GM21423 (cell line): ENCODE measurements around the gene BTN2A1.

Source experiments
- ATAC-seq: cut with Tn5 transposase; IDR thresholded peaks from one replicate; pipeline ENCODE4 v1.9.1; 2021; ENCODE audit warnings: mild to moderate bottlenecking, moderate library complexity; ENCODE audit not compliant: unreplicated experiment

The BTN2A1 gene

DNA sequence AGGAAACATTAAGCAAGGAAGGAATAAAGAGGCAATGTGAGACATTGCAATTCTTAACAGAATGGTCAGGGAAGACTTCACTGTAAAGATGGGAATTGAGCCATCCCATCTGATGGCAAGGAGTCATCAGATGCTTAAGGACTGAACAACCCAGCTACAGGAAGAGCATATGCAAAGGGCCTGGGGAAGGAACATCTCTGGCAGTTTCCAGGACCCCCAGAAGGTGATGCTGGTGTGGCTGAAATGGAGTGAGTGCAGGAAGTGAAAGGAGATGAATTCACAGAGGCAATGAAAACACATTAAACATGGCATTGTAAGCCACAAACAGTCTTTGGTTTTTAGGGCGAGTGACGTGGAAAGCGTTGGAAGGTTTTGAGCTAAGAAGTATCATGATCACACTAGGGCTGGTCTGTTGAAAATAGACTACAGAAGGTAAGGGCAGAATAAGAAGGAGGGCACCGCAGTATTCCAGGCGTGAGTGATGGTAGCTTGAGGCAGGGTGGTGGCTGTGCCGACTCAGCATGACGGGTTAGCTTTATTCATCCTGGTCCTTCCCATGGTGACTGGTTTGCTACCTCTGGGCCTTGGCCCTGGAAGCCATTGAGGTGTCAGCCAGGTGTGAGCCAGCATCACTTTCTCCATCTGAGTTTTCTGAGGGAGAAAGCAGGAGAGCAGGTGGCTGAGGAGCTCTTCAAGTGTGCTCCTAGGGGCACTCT, 6.8 kb downstream of the BTN2A1 start:
- no peak for ATAC-seq

DNA sequence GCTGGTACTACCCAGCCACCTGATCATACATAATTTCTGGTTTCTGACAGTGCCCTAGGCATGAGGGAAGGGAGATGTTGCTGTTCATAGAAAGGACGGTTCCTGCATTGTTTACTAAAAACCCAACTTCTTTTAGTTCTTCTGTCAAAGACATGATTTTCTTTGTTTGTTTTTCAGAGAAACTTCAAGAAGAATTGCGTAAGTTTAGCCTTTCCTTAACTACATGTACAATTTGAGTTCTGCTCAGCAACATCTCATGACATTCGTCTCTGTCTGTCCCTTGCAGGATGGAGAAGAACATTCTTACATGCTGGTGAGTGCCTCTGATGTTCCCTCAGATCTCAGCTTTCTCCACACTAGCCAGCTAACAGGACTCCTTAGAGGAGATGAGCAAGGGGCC, 8.0 kb downstream of the BTN2A1 start:
- no peak for ATAC-seq

DNA sequence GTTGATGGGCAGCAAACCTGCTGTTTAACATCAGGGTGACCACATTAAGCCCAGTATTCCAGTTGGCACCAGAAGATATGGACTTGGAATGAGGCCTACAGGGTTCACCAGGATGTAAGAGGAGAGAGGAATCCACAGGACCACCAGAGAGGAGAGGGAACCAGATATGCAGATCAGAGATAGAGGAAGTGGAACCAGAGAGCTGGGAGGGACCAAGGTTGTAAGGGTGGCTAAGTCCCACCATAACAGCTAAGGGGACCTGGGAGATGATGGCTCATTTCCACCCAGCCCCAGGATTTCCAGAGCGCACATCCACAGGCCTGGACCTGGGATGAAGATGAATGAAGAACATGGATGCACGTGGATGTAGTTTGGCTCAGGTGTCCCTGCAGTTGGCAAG, 11.1 kb downstream of the BTN2A1 start:
- ATAC-seq = no peak

DNA sequence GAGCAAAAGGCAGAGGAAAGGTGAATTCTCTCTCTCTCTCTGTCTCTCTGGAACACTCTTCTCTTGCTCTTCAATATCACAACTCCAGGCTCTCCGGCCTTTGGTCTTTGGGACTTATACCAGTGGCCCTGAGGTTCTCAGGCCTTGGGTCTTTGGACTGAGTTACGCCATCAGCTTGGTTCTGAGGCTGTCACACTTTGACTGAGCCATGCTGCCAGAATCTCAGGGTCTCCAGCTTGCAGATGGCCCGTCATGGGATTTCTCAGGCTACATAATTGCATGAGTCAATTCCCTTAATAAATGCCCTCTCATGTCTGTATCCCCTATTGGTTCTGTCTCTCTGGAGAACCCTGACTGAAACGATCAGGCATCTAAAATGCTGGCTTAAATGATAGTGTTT, 12.9 kb downstream of the BTN2A1 start:
- ATAC-seq = no peak

DNA sequence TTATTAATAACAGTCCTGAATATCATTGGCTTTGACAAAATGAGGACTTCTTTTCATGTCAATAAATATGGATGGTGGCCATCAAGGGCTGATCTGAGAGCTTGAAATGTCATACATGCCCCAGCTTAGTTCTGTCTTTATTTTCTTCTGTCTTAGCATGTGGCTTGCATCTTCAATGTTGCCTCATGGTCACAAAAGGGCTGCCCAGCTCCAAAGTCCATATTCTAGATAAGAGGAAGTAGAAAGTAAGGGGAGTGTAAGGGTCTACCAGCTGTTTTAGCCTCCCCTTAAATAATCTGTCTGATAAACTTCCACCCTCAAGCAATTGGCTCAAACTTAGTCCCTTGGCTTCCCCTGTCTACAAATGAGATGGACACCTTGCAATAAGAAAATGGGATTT, 14.2 kb downstream of the BTN2A1 start:
- ATAC-seq = no peak

DNA sequence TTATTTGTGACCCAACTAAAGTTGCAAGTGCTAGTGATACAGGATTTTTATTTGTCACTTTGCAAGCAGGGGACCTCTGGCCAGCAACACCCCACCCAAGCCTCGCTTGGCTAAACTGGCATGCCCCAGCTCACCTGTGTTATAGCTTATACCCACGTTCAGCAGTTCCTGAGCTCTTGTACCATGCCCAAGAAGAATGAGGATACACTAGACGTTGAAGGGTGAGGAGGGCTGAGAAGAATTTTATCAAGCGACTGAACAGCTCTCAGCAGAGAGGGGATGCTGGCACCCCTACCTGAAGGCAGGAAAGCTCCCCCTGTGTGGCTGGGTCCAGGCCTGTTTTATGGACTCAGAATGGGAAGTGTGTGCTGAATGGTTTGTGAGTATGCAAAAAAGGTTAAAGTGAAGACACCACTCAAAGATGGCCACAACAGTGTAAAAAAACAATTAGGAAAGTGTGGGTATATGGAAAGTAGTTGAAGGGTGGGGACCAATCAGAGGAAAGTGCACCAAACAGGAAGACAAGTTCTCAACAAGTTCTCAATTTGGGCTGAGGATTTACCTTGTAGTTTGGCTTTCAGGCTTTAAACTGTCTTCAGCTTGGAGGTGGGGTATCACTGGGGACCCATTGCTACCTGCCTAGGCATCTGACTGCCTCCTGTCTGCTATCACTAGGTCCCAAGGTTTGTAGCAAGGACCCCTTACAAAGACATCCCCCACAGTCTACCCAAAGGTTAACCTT, 15.0 kb downstream of the BTN2A1 start:
- no peak for ATAC-seq

DNA sequence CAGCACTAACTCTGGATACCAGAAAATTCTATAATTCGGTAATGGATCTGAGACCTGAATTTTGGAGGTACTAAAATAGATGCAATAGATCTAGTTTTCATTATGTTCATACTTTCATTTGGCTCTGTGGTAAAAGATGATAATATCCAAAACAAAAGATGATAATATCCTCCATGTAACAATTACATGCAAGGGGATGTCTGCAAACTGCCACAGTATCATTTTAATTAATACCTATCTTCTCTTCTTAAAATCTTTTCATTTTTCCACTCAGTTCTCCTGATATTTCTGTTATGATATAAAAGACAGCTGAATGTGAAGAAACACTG, 15.6 kb downstream of the BTN2A1 start:
- ATAC-seq = no peak

DNA sequence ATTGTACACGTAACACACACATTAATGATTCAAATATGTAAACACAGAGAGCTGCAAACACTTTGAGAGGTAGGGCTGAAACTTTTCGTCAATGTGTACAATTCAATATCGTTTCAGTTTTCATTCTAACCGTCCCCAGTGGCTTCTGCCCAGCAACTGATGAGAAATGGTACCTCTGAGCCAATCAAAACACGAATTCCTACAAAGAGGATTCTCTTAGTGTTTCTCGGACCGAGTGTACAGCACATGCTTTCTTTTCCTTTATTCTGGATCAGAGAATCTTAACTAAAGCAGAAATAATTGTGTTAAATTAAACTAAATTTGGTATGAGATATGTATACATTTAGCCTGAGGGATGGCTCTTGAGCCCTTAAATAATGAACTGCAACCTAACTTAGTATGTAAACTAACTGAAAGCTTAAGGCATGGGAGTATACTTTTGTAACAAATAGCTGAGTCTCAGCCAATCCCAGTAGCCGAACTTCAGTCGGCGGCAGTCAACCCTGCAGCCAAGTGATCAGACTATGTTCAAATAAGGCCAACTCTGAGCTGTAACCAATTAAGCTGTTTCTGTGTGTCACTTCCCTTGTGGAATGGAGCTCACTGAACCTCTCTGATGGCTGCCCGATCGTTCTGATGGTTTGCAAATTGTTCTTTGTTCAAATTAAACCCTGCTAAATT, 16.1 kb downstream of the BTN2A1 start:
- peak; percentile 93 for ATAC-seq

DNA sequence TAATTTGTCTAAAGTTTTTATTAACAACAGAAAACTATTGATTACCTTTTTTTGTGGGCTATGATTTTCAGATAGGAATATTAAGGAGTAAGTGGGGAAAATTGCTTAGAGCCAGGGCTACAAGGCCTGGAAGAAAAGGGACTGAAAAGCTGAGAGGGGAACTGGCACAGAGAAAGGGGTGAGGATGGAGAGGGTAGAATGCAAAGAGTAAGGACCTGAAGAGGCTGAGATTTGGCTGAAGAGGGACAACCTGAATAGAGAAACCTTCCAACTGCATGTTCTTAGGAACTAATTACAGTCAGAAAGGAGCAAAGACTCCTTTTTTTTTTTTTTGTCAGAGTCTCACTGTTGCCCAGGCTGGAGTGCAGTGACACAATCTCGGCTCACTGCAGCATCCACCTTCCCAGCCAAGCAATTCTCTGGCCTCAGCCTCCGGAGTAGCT, 16.7 kb downstream of the BTN2A1 start:
- ATAC-seq = no peak

DNA sequence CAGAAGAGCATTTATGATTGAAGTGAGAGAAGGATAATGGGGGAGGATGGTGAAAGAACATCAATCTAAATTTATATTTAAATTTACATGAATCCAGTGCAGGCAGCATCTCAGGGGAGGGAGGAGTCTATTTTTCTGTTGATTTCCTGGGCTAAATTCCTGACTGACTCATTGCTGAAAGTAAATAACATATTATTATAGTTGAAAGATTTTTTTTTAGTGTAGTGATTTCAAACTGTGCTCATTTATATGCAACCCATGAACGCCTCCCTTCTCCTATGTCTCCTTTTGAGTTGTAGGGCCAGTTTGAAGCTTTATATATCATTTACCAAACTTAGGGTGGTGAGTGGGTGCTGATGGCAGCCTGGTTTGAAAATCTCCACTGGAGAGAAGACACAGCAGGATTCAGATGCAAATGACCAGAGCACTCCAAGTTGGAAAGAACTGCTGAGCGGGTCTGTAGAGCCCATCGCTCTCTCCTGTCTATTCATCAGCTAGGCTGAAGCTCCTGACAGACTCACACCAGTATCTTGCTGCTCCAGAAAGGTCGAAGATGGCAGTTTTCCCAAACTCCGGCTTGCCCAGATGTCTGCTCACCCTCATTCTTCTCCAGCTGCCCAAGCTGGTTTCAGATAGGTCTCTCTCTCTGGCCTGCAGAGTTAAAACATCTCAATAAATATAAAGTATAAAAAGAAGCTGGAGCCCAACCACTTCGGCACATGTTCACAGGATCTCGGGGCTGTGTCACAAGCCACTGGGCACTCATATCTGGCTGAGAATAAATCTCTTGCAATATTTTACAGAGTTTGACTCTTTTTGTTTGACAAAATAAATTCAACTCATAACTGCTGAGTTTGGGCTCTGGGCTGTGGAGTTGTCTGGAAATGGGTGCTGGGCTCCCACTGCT, 18.3 kb downstream of the BTN2A1 start:
- ATAC-seq = no peak

DNA sequence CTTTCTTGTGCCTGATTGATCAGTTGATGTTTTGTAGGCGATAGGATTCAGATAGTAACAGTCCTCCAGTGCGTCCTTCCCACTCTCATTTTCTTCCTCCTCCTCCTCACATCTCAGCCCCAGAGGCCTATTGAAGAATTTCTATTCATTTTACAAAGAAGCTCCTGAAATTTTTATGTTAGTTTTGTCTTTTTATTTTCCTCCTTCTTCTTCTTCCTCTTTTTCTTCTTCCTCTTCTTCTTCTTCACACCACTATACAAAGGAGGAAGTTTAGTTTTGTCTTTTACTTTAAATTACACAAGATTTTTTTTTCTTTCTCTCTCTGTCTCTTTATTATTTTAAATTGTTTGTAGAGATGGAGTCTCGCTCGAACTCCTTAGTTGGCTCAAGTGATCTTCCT, 19.1 kb downstream of the BTN2A1 start:
- ATAC-seq = no peak

DNA sequence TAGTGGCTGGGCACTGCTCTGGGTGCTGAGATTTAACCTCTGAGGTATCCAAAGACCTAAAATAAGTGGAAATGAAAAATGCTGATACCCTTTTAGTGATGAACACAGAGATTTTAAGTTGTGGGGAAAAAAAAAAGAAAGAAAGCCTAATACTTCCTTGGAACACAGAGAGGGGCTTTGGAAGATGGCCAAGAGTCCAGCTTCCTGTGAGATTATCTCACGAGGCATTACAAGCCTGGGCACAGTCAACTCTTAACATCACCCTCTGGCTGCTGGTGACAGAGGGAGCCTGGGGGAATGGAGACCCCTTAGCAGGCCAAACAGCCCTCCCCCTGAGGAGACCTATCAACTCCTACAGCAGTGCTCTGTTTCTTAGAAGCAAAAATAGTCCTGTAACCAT, 19.7 kb downstream of the BTN2A1 start:
- ATAC-seq = no peak

DNA sequence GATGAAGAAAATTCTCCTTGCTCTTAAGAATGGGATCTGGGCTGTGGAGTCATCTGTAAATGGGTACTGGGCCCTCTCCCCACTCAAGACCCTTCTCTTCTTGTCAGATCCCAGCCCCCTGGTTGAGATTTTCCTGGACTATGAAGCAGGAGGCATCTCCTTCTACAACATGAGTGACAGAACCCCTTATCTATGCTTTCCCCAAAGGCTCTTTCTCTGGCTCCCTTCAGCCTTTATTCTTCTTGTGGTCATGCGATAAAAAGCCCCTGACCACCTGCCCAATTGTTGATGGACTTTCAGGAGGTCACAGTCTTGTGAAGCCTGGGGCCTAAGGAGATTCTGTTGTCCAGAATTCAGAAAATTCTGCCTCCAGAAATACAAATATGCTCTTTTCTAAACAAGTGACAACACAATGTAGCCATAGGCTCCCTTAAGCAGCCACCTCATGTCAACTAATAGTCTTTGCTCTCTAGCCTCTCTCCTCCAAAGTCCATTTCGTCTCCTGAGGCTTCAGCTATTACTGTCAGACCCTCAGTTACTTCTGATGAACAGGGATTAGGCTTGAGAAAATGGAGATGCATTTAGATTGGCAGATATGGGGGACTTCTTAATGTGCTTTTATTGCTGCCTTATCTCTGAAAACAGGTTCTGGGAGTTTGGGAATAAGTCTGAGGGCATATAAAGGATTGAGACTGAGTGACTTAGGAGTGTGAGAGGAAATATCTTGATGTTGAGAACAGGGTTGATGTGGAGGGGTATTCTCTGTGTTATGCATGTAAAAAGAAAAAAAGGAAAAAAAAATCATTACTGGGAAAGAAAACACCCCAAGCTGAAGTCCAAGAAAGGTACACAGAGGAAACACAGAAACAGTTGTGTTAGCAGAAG, 20.6 kb downstream of the BTN2A1 start:
- ATAC-seq = no peak

DNA sequence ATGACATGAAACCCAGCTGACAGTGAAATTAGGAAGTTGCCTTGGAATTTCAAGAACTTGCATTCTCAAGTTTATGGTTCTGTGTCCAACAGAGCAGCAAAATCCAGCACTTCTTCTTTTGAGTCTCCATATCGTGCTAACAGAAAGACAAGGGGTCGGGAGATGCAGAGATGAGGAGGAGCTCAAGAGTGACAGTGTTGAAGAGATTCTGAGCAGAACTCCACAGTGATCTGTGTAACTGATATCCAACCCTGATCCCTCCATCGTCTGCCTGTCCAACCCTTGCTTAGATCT, 21.2 kb downstream of the BTN2A1 start:
- no peak for ATAC-seq

DNA sequence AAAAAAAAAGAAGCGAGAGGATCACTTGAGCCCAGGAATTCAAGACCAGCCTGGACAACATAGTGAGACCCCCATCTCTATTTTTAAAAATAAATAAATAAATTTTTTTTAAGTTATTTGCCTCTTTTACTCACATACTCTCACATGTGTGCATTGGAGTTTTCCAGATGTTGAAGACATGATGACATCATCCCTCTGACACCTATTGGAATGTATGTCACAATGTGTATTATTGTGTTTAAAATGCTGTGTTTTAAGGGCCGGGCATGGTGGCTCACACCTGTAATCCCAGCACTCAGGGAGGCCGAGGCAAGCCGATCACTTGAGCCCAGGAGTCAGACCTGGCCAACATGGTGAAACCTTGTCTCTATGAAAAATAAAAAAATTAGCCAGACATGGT, 24.6 kb downstream of the BTN2A1 start:
- ATAC-seq = no peak

DNA sequence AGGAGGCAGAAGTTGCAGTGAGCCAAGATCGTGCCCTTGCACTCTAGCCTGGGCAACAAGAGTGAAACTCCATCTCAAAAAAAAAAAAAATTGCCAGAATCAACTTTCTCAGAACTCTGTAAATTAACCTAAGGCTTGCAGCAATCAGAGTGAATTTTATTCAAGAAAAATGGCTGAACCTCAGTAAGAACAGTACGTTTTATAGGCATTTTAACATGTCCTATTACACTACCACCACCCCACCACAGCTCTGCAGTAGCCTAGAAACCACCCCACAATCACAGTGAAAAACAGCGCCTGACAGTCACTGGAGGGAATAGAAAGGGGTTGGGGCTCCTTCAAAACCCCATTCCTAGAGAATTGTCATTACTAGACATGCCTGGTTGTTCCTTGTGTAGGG, 26.0 kb downstream of the BTN2A1 start:
- ATAC-seq = no peak

DNA sequence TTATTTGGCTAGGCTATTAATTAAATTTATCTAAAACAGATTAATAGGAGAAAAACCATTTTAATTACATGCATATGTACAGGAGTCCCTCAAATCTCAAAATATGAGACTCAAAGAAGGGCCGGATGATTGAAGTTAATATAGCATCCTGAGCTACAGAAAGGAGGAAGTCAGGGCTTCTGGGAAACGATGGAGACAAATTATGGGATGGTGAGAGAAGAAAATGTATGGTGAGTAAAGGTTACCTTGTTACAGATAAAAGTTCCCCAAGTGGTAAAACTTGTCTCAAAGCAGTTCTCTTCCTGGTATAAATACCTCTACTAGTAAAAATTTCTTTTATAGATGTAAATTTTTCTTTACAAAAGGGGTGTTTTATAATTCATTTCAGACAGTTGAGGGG, 26.4 kb downstream of the BTN2A1 start:
- no peak for ATAC-seq

DNA sequence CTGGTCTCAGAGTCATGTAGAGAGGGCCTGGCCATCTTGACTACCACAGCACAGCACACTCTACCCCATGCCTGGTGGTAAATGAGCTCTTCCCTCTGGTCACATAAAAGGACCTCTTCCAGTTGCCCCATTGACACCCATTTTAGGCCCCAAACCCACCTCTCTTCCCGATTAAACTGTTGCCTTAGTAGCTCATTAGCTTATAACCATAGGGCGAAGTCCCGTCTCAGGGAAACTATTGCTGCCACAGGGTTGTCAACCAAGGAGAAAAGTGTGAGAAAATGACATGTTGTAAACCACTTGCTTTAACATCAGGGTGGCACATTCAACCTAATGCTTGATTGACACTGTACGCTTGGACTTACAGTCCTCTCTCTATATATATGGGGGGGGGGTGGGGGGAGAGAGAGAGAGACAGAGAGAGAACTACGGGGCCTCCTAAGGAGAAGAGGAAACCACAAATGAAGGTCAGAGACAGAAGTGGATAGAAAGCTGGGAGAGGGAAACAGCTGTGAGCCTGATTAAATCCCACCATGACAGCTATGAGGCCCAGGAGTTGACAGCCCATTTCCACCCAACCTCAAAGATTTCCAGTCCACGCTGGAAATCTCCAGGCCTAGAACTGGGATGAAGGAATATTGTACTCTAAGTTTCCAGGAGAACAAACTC, 27.5 kb downstream of the BTN2A1 start:
- no peak for ATAC-seq

DNA sequence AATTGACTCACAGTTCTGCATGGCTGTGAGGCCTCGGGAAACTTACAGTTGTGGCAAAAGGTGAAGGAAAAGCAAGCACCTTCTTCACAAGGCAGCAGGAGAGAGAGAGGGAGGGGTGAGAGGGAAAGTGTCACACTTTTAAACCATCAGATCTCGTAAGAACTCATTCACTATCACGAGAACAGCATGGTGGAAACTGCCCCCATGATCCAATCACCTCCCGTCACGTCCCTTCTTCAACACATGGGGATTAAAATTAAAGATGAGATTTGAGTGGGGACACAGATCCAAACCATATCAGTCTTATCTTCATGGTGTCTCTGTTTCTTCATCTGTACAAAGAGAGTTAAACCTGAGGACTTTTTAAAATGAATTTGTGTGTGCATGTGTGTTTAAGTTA, 28.6 kb downstream of the BTN2A1 start:
- no peak for ATAC-seq

DNA sequence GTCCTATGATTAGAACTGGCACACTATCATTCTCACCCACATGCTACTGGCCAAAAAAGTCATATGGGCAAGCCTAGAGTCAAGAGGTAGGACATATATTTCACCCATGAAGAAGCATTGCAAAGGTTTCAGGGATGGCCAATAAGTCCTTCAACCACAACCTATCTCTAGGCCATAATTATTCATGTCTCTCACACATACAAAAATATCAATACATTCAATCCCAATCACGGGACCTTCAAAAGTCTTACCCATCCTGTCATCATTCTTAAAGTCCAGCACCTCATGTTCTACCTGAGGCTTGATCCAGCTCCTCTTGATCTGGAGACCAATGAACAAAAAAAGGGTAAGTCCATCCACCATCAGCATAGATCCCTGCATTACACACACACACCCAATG, 29.7 kb downstream of the BTN2A1 start:
- ATAC-seq = no peak
